GM18507 (cell line): ENCODE measurements around the gene BRINP3.

ENCODE experiments used
- DNase-seq: peaks from one replicate; pipeline ENCODE4 v3.0.0; 2011; ENCODE audit warnings: low read depth; ENCODE audit not compliant: insufficient read length; ENCODE audit errors: extremely low spot score
- FAIRE-seq: peaks from 2 replicates; lab custom pipeline; 2011; peaks lifted over from hg19 to GRCh38; lab: Jason Lieb, UNC

Gene BRINP3

DNA sequence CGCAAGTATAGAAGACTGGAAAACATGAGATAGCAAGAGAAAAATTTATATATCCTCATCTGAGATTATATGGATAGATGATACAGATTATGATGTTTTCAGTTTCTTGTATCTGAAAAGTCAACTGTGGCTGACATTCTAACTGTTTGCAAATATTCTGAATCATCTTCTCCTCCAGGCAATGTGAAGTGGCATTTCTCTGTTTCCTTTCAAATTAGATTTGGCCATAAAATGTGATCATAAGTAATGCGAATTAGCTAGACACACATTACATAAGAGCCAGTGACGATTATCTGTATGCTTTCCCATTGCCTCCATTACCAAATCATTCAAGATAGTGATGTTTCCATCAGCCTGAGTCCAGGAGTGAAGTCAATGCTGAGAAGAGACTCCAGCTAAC is 265.2 kb downstream of the BRINP3 start:
- FAIRE-seq (no peak), DNase-seq (no peak)

DNA sequence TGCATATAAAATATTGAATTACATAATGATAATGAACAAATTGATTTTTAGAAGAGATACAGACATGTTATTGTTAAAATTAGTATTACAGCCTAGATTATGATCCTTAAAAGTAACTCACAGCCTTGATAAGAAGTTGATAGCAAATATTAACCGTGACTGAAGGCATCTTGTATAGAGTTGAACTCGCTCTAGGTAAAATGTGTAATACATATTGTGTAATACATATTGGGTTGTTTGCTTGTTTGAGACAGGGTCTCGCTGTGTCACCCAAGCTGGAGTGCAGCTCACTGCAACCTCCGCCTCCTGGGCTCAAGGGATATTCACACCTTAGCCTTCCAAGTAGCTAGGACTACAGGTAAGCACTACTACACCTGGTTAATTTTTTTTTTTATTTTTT is 269.9 kb downstream of the BRINP3 start:
- DNase-seq: no peak
- FAIRE-seq: no peak

DNA sequence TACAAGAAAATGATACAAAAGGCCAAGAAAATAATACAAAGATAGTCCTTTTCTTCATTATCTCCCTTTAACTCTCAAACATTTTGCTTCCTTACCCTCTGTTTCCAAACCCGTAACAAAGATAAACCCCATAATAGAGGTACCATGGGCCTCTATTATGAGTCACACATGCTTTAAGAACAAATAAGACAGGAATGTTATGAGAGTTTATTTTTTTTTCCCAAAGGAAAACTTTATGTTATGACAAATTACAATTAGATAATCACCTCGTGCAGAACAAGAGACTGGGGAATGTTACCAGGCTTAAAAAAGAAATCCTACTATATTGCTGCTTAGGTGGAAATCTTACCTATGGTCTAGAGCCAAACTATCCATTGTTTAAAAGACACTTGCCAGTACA is 272.0 kb downstream of the BRINP3 start:
- FAIRE-seq: no peak
- DNase-seq: no peak

DNA sequence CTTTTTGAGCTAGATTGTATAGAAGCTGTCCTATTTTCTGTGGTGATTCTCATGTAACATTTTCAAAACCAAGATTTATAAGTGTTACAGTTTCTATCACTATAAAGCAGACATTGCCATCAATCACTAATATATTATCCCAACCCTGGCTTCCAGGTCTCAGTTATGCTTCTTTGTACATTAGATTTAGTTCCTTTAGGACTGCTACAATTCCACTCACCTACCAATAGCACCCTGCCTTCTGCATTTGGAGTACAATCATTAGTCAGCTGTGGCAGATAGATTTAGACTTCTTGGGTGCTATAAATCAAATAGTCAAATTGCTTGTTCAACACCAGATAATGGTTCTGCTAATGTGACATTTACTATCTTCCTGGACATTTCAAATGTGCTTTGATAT is 281.6 kb downstream of the BRINP3 start:
- no peak for DNase-seq
- no peak for FAIRE-seq

DNA sequence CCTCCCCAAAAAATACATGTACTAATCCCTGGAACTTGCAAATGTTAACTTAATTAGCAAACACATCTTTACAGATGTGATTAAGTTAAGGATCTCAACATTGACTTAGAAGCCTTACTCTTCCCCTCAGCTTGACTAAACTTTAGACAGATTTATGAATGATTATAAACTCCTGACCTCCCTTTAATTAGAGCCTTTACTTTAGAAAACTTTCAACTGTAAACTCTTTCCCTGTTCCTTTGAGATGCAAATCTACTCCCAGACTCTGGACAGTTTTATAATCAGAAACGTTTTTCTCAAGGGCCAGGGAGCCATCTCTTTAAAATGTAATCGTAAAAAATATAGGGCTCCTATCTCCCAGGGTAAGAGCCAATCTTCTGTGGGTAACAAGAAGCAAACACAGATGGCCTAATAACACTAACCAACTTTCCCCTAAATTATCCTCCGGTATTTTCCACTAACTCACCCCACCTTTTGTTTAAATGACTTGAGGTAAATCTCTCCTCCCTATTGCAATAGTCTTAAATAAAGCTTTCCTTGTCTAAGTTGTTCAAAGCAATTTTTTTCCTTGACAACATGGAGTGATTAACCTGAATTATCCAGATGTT is 284.1 kb downstream of the BRINP3 start:
- DNase-seq: no peak
- no peak for FAIRE-seq

DNA sequence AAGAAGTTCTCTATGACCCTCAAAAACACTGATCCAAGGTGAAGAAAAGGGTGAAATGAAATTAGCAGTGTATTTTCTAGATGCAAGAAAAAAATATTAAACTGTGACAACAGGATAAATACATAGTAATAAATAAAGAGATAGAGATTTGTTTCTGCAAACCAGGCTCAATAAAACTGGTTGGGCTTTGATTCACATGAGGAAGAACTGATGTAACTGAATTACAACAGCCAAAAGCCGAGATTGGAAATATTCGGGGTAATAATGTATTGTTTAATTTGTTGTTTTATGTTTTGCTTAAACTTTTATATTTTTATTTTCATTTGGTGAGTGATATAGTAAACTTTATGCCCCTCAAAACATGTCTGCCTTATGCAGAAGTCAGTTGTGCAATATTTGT is 285.0 kb downstream of the BRINP3 start:
- FAIRE-seq (no peak), DNase-seq (no peak)

DNA sequence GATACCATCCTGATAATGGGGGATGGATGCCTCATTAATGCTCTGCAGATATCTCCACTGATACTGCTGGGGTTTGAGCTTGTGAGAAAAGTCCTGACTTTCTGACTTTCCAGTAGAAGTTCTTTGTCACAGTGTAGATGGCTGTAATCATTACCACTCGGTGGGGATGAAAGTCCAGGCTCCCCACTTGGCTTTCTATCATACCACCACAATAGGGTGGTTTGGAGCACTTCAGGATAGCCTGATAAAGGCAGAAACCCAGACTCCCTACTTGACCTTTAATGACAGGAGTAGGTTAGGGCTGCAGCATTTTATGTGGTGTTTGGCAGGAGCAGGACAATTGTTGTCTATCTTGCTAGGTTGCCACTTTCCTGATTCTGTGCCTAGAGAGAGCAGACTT is 294.1 kb downstream of the BRINP3 start:
- FAIRE-seq (no peak), DNase-seq (no peak)

DNA sequence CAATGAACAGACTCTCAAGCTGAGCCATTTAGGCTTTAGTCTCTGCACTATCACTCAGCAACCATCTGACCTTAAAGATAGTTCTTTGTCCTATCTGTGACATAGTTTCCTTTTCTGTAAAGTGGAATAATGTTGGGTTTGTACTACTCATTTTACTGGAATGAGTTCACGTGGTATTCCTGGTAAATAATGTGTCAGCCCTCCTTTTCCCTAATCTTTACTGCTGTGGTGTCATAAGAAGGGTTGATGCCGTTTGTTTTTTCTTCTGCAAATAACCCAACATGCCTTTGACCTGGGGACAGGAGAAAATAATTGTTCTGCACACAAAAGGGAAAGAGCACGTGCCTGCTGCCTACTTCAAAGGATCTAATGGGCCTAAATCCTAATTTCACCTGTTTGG is 297.8 kb downstream of the BRINP3 start:
- FAIRE-seq (no peak), DNase-seq (no peak)

DNA sequence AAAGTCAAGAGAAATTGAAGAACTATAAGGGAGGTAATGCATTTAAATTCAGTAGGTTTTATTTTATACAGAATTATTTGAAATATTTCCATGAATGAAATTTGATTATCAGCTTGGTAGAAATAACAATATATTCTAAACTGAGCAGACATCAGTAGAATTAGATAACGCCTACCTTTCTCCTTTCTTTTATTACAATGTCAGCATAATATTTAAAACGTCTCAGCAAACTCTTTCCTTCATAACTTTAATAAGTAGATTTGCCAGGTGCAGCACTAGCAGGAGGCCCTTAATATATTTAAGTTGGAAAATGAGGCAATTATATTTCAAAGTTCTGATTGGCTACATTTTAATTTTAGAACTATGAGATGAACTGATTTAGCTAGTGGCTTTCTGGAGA is 298.8 kb downstream of the BRINP3 start:
- FAIRE-seq: no peak

DNA sequence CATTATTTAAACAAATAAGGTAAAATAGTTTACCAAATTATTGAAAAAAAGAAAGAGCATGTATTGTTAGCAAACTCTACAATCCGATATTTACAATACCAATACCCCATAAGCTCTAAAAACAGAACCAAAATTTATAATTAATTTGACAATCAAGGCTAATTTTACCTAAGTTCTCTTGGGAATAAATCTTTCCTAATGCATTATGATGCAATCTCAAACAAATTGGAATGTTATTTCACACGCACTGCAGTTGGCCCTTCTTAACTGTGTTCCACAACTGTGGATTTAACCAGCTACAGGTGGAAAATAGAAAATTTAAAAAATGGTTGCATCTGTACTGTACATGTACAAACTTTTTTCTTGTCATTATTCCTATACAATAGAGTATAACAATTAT is 300.1 kb downstream of the BRINP3 start:
- FAIRE-seq: no peak
- DNase-seq: no peak

More for the DNA sequence above, 298.8 kb downstream of the BRINP3 start:
- DNase-seq: no peak

DNA sequence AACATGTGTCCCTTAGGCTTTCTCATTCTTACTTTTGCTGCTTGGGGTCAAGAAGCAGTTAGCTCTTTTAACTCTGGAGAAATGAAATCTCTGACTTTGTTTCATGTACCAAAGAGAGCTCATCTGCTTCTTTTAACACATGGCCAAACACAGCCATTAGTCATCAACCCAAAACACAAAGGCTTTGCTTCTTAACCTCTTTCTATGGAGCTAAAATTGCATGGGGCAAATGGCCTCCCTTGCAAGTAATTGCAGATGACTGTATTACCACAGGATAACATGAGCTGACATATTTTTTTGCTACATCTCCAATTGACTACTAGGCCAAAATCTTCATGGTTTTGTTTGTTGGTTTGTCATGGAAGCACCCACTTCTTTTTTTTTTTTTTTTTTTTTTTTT is 300.9 kb downstream of the BRINP3 start:
- DNase-seq (no peak), FAIRE-seq (no peak)

DNA sequence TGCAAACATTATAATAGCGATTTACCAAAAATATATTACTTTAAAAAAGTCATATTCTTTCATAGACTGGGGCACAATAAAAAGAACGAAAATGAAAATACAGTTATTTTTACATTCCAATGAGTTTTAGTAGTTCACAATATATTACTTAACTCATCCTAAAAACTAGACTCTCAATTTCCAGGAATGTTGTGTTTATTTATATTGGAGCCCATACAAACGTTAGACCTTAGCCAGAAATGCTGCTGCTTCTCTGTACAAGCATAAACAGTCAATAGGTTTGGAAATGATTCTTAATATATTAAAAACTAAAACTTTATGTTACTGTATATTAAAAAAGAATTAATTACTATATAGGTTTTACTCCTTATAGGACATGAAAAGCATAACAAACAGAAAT is 302.3 kb downstream of the BRINP3 start:
- FAIRE-seq: no peak
- no peak for DNase-seq

DNA sequence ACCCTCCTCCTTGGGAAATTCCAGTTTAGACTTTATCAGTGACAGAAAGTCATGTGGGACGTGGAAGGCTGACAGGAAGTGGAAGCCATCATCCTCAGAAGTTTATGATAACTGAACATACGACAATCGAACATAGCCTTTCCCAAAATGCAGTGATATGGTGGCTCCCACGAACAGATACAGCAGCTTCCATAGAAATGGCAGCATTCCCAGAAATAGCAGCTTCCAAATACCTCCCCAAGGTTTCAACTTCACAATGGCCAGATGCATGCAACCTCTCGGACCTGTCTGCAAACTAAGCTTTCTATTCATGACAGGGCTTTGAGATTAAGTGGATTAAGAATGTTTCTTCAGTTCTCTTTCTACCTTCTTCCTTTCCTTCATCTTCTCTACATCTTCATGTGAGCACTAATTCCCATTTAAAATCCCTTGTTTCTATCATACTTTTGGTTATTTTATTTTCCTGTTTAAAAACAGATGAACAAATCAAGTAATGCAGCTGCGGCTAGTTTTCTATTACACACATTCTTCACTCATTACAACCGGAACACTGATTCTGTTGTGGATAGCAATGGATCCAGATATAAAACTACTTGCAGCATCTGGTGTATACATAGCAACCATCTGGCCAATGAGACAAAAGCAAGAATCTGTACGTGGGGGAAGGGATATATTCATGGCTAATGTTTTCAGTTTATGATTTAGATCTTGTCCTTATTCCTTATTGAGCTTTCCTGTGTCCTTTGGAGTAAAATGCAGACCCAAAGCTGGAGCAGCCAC is 304.8 kb downstream of the BRINP3 start:
- FAIRE-seq (no peak), DNase-seq (no peak)

DNA sequence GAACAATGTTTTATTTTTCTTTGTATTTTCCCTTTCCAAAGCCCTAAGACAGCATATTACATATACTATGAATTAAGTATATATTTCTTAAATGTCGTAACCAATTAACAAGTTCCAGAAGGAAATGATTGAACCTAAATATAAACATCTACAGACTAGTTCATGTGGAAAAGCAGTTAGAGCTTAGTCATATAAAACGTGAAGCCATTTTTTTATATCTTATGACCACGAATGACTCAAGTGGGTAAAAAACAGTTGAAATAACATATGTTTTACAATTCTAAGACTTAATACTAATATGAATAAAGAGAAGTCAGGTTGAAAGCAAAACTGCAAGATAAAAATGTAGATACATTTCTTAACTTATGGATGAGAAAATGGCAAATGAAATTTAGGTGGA is 307.3 kb downstream of the BRINP3 start:
- no peak for FAIRE-seq
- DNase-seq: no peak

DNA sequence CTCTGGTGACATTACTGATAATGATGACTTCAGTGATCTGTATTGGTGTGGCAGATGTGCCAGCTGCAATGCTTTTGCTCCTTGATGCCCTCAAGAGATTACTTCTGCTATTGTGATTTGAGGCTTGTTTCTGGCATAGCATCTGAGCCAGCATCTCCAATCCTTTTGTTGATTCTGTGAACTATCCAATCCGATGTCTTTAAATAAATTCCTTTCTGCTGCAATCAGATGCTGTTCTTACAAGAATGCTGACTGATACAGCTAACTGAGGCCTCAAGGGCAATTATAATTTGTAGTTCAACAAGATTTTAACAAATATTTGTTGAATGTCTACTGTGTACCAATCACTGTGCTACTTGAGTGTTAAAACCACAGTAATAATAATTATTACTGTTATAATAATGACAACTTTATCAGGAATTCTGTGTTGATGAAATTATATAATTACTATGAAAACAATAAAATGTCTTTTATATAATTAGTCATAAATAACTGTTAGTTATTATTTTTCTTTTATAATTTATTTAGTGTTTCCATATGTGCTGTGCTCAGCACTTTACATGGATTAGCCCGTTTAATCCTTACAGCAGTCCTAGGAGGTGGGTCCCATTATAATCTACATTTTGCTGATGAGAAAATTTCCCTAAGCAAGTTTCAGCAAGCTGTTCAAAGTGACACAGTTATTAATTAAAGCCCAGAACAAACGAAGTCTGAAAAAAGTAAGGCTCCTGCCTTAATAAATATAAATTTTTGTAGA is 308.2 kb downstream of the BRINP3 start:
- DNase-seq (no peak), FAIRE-seq (no peak)

DNA sequence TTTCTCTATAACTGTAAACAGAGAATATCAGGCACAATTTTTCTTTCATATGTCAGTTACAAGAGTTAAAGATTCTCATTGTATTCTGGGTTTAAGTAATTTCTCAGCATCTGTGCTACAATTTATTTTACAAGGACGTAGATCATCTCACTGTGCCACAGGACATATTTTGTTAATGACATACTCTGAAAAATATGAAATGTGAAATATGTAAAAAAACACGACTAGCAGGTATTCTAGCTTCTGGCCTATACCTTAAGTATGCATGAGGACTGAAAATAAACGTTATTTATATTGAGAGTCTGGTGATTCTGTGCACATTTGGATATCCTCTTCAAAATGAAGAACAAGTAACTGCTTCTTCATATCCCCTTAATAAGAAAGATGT is 308.8 kb downstream of the BRINP3 start:
- no peak for DNase-seq
- FAIRE-seq: no peak

DNA sequence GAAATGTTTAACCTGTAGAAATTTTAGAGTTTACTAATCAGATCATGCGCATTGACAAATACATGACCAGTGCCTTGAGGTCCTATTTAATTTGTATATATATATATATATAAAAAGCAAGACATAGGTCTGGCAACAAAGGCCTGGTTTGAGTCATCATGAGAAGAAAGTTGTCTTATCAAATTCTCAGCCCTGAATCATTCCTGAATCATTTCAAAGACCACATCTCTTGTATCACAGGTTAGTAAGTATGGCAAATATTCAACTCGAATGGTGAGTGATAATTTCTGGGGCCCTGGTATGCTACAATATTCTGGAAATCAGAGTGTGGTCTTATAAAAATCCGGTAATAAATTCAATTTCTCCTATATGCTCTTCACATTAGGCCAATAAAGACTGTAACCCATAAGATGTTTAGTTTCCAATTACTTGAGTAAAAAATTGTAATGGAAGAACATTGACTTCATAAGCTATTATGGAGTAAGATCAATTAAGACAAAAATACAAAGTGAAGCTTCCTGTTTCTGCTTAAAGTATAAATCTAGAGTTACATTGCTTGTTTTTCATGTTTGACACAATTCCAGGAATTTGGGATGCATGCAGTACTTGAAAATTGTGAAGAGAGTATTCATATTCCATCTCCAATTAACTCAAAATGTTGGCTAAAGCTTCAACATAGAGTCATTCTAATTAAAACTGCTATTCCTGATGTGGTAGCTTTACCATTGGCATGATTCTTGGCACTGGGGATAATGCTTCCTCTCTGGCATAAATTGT is 309.4 kb downstream of the BRINP3 start:
- FAIRE-seq (no peak), DNase-seq (no peak)

DNA sequence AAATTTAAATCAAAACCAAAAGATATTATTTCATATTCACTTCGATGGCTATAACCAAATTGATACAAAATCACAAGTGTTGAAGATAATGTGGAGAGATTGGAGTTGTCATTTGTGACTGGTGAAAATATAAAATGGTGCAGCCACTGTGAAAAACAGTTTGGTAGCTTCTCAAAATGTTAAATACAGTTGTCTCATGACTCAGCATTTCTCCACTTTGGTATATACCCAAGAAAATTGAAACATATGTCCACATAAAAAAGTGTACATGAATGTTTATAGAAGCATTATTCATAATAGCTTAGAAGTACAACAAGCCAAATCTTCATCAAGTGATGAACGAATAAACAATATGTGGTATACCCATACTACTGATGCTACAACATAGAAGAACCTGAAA is 318.5 kb downstream of the BRINP3 start:
- FAIRE-seq: no peak
- no peak for DNase-seq

DNA sequence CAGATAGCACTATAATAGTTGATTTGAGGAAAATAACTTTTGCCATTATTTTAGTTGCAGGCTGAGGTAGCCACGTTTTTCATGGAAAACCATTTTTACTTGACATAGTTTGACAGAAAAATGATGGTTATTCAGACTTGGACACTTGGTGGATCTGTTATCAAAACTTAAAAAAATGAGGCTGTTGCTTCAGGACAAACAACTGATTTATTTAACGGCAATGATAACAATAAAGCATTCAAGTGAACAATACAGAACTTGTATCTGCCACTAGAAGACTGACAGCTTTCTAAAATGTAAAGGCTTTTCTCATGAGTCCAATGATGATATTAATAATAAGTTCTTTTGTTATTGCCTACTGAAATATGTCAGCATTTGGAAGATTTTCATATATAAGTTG is 322.9 kb downstream of the BRINP3 start:
- DNase-seq (no peak), FAIRE-seq (no peak)

DNA sequence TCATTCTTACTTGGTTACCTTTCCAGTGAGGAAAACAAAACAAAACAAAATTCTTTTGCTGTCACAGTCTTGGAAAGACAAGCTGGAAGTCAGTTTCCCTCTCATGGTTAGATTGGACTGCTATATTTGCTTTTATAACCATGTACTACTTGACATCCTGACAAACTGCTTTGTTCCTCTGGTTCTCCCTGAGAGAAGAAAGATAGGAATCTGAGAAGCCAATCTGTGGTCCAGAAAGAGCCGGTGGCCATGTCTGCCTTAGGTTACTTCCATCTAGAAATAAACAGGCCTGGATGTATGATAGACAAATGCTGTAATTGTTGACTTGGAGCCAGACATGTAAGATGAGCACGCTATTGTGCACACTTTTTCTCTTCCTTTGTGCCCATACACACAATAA is 330.0 kb downstream of the BRINP3 start:
- FAIRE-seq (no peak), DNase-seq (no peak)
